ENCODE results near the gene CHCHD5.

DNA sequence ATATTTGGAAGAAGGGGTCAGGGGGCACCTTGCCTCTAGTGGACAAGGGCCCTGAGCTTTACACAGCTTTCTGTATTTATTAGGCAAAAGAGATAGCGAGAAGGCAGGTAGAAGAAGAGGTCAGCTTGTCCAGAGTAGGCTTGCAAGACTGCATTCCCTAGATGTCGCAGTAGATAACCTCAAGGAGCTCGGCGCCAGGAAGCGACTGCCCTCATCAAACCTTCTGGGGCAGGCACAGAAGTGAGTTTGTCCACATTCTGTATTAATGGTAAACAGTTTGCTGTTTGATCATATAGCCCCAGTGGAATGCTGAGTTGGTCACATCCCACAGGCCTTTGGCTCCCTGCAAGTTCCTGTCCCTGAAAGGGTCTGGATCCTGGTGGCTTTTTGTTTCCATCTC, 7.0 kb downstream of the CHCHD5 start:
- TF ChIP-seq, protein P1, sequence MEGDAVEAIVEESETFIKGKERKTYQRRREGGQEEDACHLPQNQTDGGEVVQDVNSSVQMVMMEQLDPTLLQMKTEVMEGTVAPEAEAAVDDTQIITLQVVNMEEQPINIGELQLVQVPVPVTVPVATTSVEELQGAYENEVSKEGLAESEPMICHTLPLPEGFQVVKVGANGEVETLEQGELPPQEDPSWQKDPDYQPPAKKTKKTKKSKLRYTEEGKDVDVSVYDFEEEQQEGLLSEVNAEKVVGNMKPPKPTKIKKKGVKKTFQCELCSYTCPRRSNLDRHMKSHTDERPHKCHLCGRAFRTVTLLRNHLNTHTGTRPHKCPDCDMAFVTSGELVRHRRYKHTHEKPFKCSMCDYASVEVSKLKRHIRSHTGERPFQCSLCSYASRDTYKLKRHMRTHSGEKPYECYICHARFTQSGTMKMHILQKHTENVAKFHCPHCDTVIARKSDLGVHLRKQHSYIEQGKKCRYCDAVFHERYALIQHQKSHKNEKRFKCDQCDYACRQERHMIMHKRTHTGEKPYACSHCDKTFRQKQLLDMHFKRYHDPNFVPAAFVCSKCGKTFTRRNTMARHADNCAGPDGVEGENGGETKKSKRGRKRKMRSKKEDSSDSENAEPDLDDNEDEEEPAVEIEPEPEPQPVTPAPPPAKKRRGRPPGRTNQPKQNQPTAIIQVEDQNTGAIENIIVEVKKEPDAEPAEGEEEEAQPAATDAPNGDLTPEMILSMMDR (IDR thresholded peaks at IDR 0.05; ENCODE audit: low read depth, low read length, poor library complexity, severe bottlenecking): no peak
- no peak for TF ChIP-seq EZH2phosphoT487 (IDR thresholded peaks at IDR 0.05; ENCODE audit: borderline replicate concordance, low read length)

Measured in DOHH2 (cell line).